Suprapubic skin (tissue), 4 donors: Measurements from ENCODE around the gene SMTNL1. TPM values are rescaled to one million over a fixed set of nuclear protein-coding genes. Genes with fewer than 3 reads are reported as not detected.

Source experiments
- DNase-seq, 2 donors: peaks; one replicate each; pipeline ENCODE4 v3.0.0-alpha.2; 2019; ENCODE audit warnings: low spot score in 2 of 2
- H3K27ac ChIP-seq: fragments of 200-600 bp; sonication (generic); one replicate; pipeline ENCODE4 v1.5.1; 2019
- H3K27me3 ChIP-seq: fragments of 200-600 bp; sonication (generic); one replicate; pipeline ENCODE4 v1.5.1; 2019
- H3K36me3 ChIP-seq: fragments of 200-600 bp; sonication (generic); one replicate; pipeline ENCODE4 v1.5.1; 2019
- H3K4me1 ChIP-seq: fragments of 200-600 bp; sonication (generic); one replicate; pipeline ENCODE4 v1.5.1; 2019
- H3K4me3 ChIP-seq: fragments of 200-600 bp; sonication (generic); one replicate; pipeline ENCODE4 v1.5.1; 2019; ENCODE audit warnings: mild to moderate bottlenecking
- H3K9me3 ChIP-seq: fragments of 200-600 bp; sonication (generic); one replicate; pipeline ENCODE4 v1.5.1; 2019
- CTCF ChIP-seq, 2 donors: fragments of 200-600 bp in 1 of 2; fragments of 450-650 bp in 1 of 2; sonication (generic) in 1 of 2; IDR thresholded peaks; one replicate each; pipeline ENCODE4 v1.5.1; 2016 to 2019; ENCODE audit warnings: antibody characterized with exemption in 2 of 2, mild to moderate bottlenecking in 1 of 2, moderate library complexity in 1 of 2
- EP300 ChIP-seq: sonication (generic); formaldehyde crosslinking; IDR thresholded peaks from one replicate; pipeline ENCODE4 v1.6.1; 2017; ENCODE audit warnings: antibody characterized with exemption
- POLR2A ChIP-seq, 2 donors: fragments of 450-650 bp; IDR thresholded peaks; one replicate each; pipeline ENCODE4 v1.6.1; 2017; ENCODE audit warnings: antibody characterized with exemption in 2 of 2, mild to moderate bottlenecking in 2 of 2, moderate library complexity in 2 of 2
- POLR2AphosphoS5 ChIP-seq, 3 donors: sonication (generic); formaldehyde crosslinking; IDR thresholded peaks; one replicate each; pipeline ENCODE4 v1.6.1; 2017; ENCODE audit warnings: antibody characterized with exemption in 3 of 3
- WGBS: methylation state at CpG from one replicate; pipeline ENCODE4 v1.1.5; 2018; 5-methylcytosine and 5-hydroxymethylcytosine counted together
- total RNA-seq, 4 donors: library from RNA; depleted of rRNA; stranded (reverse); fragments of >200 nt; gene quantifications; one replicate each; pipeline ENCODE4 v1.1.0, GENCODE V29; 2016

SMTNL1 gene
- total RNA-seq, 4 donors from 2014 or later, result not detected

- H3K36me3 ChIP-seq, result no peaks in the 10 kb centered on the region
- H3K4me1 ChIP-seq, result no peaks in the 10 kb centered on the region
- H3K27ac ChIP-seq, result no peak overlapping the region
- TF ChIP-seq POLR2AphosphoS5 (IDR thresholded peaks at IDR 0.05) (no peak), EP300 (no peak), CTCF (IDR thresholded peaks at IDR 0.05) (no peak), POLR2A (IDR thresholded peaks at IDR 0.05) (no peak)
- H3K27me3 ChIP-seq, result no peaks in the 10 kb centered on the region
- WGBS, result 85% methylated on average over 4 of the region's 5 CpGs
- DNase-seq, result no peak
- no peak overlapping the region for H3K4me3 ChIP-seq
- H3K9me3 ChIP-seq, result no peaks in the 10 kb centered on the region
These were observed 3.8 kb downstream of the SMTNL1 start for GRCh38 chr11:57541169-57541568.

GRCh38 chr11:57542582-57542981 is 5.2 kb downstream of the SMTNL1 start:
- peaks cover 3% of the 10 kb centered on the region for H3K36me3 ChIP-seq
- DNase-seq, result no peak
- no peaks in the 10 kb centered on the region for H3K4me1 ChIP-seq
- WGBS, result 48% methylated on average over 4 of the region's 4 CpGs
- no peak overlapping the region for H3K27ac ChIP-seq
- no peak overlapping the region for H3K4me3 ChIP-seq
- TF ChIP-seq POLR2AphosphoS5 (IDR thresholded peaks at IDR 0.05) (no peak), CTCF (IDR thresholded peaks at IDR 0.05) (no peak), POLR2A (IDR thresholded peaks at IDR 0.05) (no peak), EP300 (no peak)
- H3K9me3 ChIP-seq, result no peaks in the 10 kb centered on the region
- no peaks in the 10 kb centered on the region for H3K27me3 ChIP-seq

- Histone ChIP-seq H3K27ac (no peak overlapping the region), H3K9me3 (no peaks in the 10 kb centered on the region)
These were observed 6.2 kb downstream of the SMTNL1 start for GRCh38 chr11:57543593-57543992.

GRCh38 chr11:57544566-57544965 is 7.2 kb downstream of the SMTNL1 start:
- TF ChIP-seq CTCF (IDR thresholded peaks at IDR 0.05) (no peak), POLR2A (IDR thresholded peaks at IDR 0.05) (no peak), EP300 (no peak), POLR2AphosphoS5 (IDR thresholded peaks at IDR 0.05) (no peak)
- no peak overlapping the region for H3K27ac ChIP-seq
- H3K27me3 ChIP-seq, result no peaks in the 10 kb centered on the region
- DNase-seq, result no peak
- H3K4me3 ChIP-seq, result no peak overlapping the region
- peaks cover 18% of the 10 kb centered on the region for H3K36me3 ChIP-seq
- no peaks in the 10 kb centered on the region for H3K4me1 ChIP-seq
- WGBS, result 86% methylated on average over 6 of the region's 6 CpGs
- no peaks in the 10 kb centered on the region for H3K9me3 ChIP-seq

More at GRCh38 chr11:57543593-57543992, 6.2 kb downstream of the SMTNL1 start:
- TF ChIP-seq EP300, result no peak
- no peak for TF ChIP-seq POLR2AphosphoS5 (IDR thresholded peaks at IDR 0.05)
- no peak for TF ChIP-seq CTCF (IDR thresholded peaks at IDR 0.05)
- TF ChIP-seq POLR2A (IDR thresholded peaks at IDR 0.05), result no peak
- peaks cover 13% of the 10 kb centered on the region for H3K36me3 ChIP-seq
- no peaks in the 10 kb centered on the region for H3K4me1 ChIP-seq
- 49% methylated on average over 6 of the region's 6 CpGs for WGBS
- no peaks in the 10 kb centered on the region for H3K27me3 ChIP-seq
- H3K4me3 ChIP-seq, result no peak overlapping the region
- no peak for DNase-seq

GRCh38 chr11:57545883-57546282 is 8.5 kb downstream of the SMTNL1 start:
- no peak for DNase-seq
- TF ChIP-seq CTCF (IDR thresholded peaks at IDR 0.05), result no peak
- no peak for TF ChIP-seq POLR2A (IDR thresholded peaks at IDR 0.05)
- no peak for TF ChIP-seq EP300
- no peak for TF ChIP-seq POLR2AphosphoS5 (IDR thresholded peaks at IDR 0.05)
- Histone ChIP-seq H3K4me1 (no peaks in the 10 kb centered on the region), H3K36me3 (peaks cover 31% of the 10 kb centered on the region), H3K27ac (no peak overlapping the region), H3K27me3 (no peaks in the 10 kb centered on the region), H3K9me3 (no peaks in the 10 kb centered on the region), H3K4me3 (no peak overlapping the region)
- 92% methylated on average over 7 of the region's 13 CpGs for WGBS
